ENCODE results near the gene BICD1. TPM values are rescaled to one million over a fixed set of nuclear protein-coding genes. Genes with fewer than 3 reads are reported as not detected.
"Not testable (repeated sequence)": the region's sequence is repeated elsewhere in the genome, so short reads cannot be mapped to it uniquely, and the experiment has no call there.

Gene BICD1
- total RNA-seq, 2 experiments from 2014 or later = 20.0 to 22.6 TPM

GRCh38 chr12:32084017-32084688 is 22.5 kb upstream of the BICD1 start:
- Mint-ChIP-seq H3K27ac (no peak overlapping the region), H3K36me3 (no peaks in the 10 kb centered on the region), H3K27me3 (no peaks in the 10 kb centered on the region), H3K9me3 (ENCODE audit: low read depth) (no peaks in the 10 kb centered on the region), H3K4me1 (no peaks in the 10 kb centered on the region), H3K4me3 (no peak overlapping the region)
- ATAC-seq (no peak), DNase-seq (no peak)
- CTCF ChIA-PET = no interaction called here

GRCh38 chr12:32084753-32085152 is 21.9 kb upstream of the BICD1 start:
- DNase-seq (no peak), ATAC-seq (no peak)
- Mint-ChIP-seq H3K9me3 (ENCODE audit: low read depth) (no peaks in the 10 kb centered on the region), H3K36me3 (no peaks in the 10 kb centered on the region), H3K27ac (no peak overlapping the region), H3K4me3 (no peak overlapping the region), H3K27me3 (no peaks in the 10 kb centered on the region), H3K4me1 (no peaks in the 10 kb centered on the region)
- CTCF ChIA-PET = no interaction called here

GRCh38 chr12:32087306-32087705 is 19.3 kb upstream of the BICD1 start:
- H3K27ac Mint-ChIP-seq = no peak overlapping the region
- ATAC-seq = no peak
- CTCF ChIA-PET = interaction anchor here (1.3 to 1.5 kb wide), 2 partner anchors 24 to 27 kb away, joined by 3 read pairs; no protein-coding TSS in a partner anchor
- H3K4me3 Mint-ChIP-seq = no peak overlapping the region
- H3K27me3 Mint-ChIP-seq = no peaks in the 10 kb centered on the region
- no peaks in the 10 kb centered on the region for H3K9me3 Mint-ChIP-seq (ENCODE audit: low read depth)
- no peak for DNase-seq
- no peaks in the 10 kb centered on the region for H3K4me1 Mint-ChIP-seq
- no peaks in the 10 kb centered on the region for H3K36me3 Mint-ChIP-seq

- no peaks in the 10 kb centered on the region for H3K27me3 Mint-ChIP-seq
- H3K27ac Mint-ChIP-seq = no peak overlapping the region
- H3K4me1 Mint-ChIP-seq = no peaks in the 10 kb centered on the region
- no peaks in the 10 kb centered on the region for H3K36me3 Mint-ChIP-seq
- DNase-seq = no peak
- ATAC-seq = no peak
- H3K4me3 Mint-ChIP-seq = no peak overlapping the region
- CTCF ChIA-PET = interaction anchor here (1.3 kb wide), 1 partner anchor 28 kb away, joined by 3 read pairs; no protein-coding TSS in a partner anchor
- no peaks in the 10 kb centered on the region for H3K9me3 Mint-ChIP-seq (ENCODE audit: low read depth)
Observed at GRCh38 chr12:32089156-32089555, 17.5 kb upstream of the BICD1 start.

- ATAC-seq (no peak), DNase-seq (no peak)
- H3K36me3 Mint-ChIP-seq = no peaks in the 10 kb centered on the region
- no peaks in the 10 kb centered on the region for H3K4me1 Mint-ChIP-seq
- no peak overlapping the region for H3K27ac Mint-ChIP-seq
- no peaks in the 10 kb centered on the region for H3K9me3 Mint-ChIP-seq (ENCODE audit: low read depth)
- no peaks in the 10 kb centered on the region for H3K27me3 Mint-ChIP-seq
- no peak overlapping the region for H3K4me3 Mint-ChIP-seq
- CTCF ChIA-PET = interaction anchor here (1.3 kb wide), 1 partner anchor 29 kb away, joined by 3 read pairs; no protein-coding TSS in a partner anchor
Observed at GRCh38 chr12:32089586-32089985, 17.1 kb upstream of the BICD1 start.

DNA sequence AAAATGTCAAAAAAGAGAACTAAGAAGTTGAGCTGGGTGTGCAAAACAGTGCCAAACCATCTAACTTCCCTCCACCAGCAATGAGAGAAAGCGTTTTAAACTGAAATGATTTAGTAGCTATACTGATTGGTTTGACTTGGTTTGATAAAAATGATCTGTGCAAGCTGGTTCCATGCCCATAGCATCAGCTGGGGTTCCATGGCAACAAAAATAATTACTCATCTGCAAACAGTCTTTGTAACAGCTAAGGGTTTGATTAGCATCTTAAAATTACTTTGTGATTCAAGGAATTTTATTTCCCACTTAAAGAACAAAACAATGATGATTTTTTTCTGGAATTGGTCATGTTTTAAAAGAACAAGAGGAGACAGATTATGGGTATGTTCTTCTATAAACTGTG is 15.0 kb upstream of the BICD1 start:
- ATAC-seq (no peak), DNase-seq (no peak)
- Mint-ChIP-seq H3K27me3 (no peaks in the 10 kb centered on the region), H3K9me3 (ENCODE audit: low read depth) (no peaks in the 10 kb centered on the region), H3K4me3 (no peak overlapping the region), H3K27ac (no peak overlapping the region), H3K36me3 (no peaks in the 10 kb centered on the region), H3K4me1 (no peaks in the 10 kb centered on the region)
- CTCF ChIA-PET = no interaction called here

GRCh38 chr12:32098112-32098511 is 8.5 kb upstream of the BICD1 start:
- CTCF ChIA-PET = no interaction called here
- Mint-ChIP-seq H3K4me3 (no peak overlapping the region), H3K9me3 (ENCODE audit: low read depth) (no peaks in the 10 kb centered on the region), H3K27me3 (no peaks in the 10 kb centered on the region), H3K36me3 (no peaks in the 10 kb centered on the region), H3K4me1 (no peaks in the 10 kb centered on the region), H3K27ac (no peak overlapping the region)
- DNase-seq = no peak
- no peak for ATAC-seq

DNA sequence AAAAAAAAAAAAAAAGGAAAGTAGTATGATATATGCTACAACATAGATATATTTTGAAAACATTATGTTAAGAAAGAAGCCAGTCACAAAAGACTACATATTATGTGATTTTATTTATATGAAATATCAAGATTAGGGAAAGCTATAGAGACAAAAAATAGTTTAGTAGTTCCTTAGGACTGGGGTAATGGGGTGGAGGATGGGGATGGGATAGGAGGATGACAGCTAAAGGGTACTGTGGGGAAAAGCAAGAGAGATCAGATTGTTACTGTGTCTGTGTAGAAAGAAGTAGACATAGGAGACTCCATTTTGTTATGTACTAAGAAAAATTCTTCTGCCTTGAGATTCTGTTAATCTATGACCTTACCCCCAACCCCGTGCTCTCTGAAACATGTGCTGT is 7.4 kb upstream of the BICD1 start:
- not testable (repeated sequence) for H3K4me3 Mint-ChIP-seq; H3K36me3 Mint-ChIP-seq; H3K4me1 Mint-ChIP-seq; H3K27me3 Mint-ChIP-seq; ATAC-seq; H3K9me3 Mint-ChIP-seq (ENCODE audit: low read depth); H3K27ac Mint-ChIP-seq; DNase-seq
- CTCF ChIA-PET = interaction anchor here (0.7 kb wide), 1 partner anchor 391 kb away, joined by 3 read pairs; no protein-coding TSS in a partner anchor

DNA sequence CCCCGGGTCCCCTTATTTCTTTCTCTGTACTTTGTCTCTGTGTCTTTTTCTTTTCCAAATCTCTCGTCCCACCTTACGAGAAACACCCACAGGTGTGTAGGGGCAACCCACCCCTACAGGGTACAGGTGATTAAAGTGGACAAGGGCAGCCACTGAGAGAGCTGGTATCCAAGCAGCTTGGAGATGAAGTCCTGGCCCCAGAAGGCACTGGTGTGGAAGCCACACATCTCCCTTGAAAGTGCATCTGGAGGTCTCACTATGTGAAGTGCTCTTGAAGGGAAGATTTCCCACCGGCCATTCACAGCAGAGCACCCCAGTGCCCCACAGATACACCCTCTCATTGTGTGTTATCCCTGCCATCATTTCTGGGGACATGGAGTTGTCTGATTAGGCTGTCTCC is 6.3 kb upstream of the BICD1 start:
- Mint-ChIP-seq H3K4me1 (no peaks in the 10 kb centered on the region), H3K27me3 (peaks cover 5% of the 10 kb centered on the region), H3K27ac (no peak overlapping the region), H3K4me3 (no peak overlapping the region), H3K9me3 (ENCODE audit: low read depth) (no peaks in the 10 kb centered on the region), H3K36me3 (no peaks in the 10 kb centered on the region)
- CTCF ChIA-PET = no interaction called here
- ATAC-seq (no peak), DNase-seq (no peak)

DNA sequence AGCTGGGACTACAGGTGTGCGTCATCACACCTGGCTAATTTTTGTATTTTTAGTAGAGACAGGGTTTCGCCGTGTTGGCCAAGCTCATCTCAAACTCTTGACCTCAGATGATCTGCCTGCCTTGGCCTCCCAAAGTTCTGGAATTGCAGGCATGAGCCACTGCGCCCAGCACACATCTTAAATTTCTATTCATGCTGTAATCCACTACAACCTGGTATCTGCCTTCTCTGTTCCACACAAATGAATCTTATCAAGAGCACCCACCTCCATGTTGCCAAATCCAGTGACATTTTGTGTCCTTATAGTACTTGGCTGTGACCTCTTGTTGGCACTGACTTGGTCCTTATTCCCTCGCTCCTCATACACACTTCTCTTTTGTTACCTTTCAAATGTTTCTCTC is 5.8 kb upstream of the BICD1 start:
- CTCF ChIA-PET = no interaction called here
- H3K27me3 Mint-ChIP-seq = peaks cover 10% of the 10 kb centered on the region
- peaks cover under 1% of the 10 kb centered on the region for H3K4me1 Mint-ChIP-seq
- DNase-seq (no peak), ATAC-seq (no peak)
- no peak overlapping the region for H3K27ac Mint-ChIP-seq
- H3K9me3 Mint-ChIP-seq (ENCODE audit: low read depth) = no peaks in the 10 kb centered on the region
- H3K36me3 Mint-ChIP-seq = peaks cover 2% of the 10 kb centered on the region
- no peak overlapping the region for H3K4me3 Mint-ChIP-seq

- Mint-ChIP-seq H3K27ac (no peak overlapping the region), H3K36me3 (peaks cover 2% of the 10 kb centered on the region), H3K4me3 (no peak overlapping the region), H3K9me3 (ENCODE audit: low read depth) (no peaks in the 10 kb centered on the region), H3K27me3 (peaks cover 10% of the 10 kb centered on the region), H3K4me1 (peaks cover 4% of the 10 kb centered on the region)
- CTCF ChIA-PET = interaction anchor here (0.8 kb wide), 1 partner anchor 103 kb away, joined by 3 read pairs; no protein-coding TSS in a partner anchor
- no peak for ATAC-seq
- no peak for DNase-seq
Observed at GRCh38 chr12:32102234-32102633, 4.4 kb upstream of the BICD1 start.

GRCh38 chr12:32104572-32105355 is 1.9 kb upstream of the BICD1 start:
- Mint-ChIP-seq H3K27ac (no peak overlapping the region), H3K4me1 (peaks cover 22% of the 10 kb centered on the region), H3K36me3 (peaks cover 2% of the 10 kb centered on the region), H3K9me3 (ENCODE audit: low read depth) (no peaks in the 10 kb centered on the region), H3K27me3 (peaks cover 10% of the 10 kb centered on the region), H3K4me3 (no peak overlapping the region)
- CTCF ChIA-PET = no interaction called here
- no peak for ATAC-seq
- DNase-seq = no peak

- DNase-seq (no peak), ATAC-seq (no peak)
- CTCF ChIA-PET = interaction anchor here (0.5 to 2.3 kb wide), 6 partner anchors 10 to 453 kb away, joined by 3 to 9 read pairs (median 4); no protein-coding TSS in a partner anchor
- Mint-ChIP-seq H3K9me3 (ENCODE audit: low read depth) (no peaks in the 10 kb centered on the region), H3K27me3 (peaks cover 10% of the 10 kb centered on the region), H3K4me3 (peak overlapping the region; percentile 93), H3K4me1 (peaks cover 24% of the 10 kb centered on the region), H3K36me3 (peaks cover 4% of the 10 kb centered on the region), H3K27ac (peak overlapping the region; percentile 79)
Observed at GRCh38 chr12:32105986-32106516, 596 bp upstream of the BICD1 start.
